Upper lobe of right lung (tissue), 1 donor: Measurements from ENCODE around the gene ARHGAP24. TPM values are rescaled to one million over a fixed set of nuclear protein-coding genes. Genes with fewer than 3 reads are reported as not detected.
A peak's percentile ranks its signal among the peaks of the same experiment; 100 is the strongest.

Experiments used
- ATAC-seq: fragments of 200-7000 bp; cut with Tn5 transposase; one replicate; pipeline ENCODE4 v1.9.1; 2020; ENCODE audit warnings: mild to moderate bottlenecking, moderate library complexity
- DNase-seq: peaks from one replicate; pipeline ENCODE4 v3.0.0-alpha.2; 2020
- H3K27ac ChIP-seq: fragments of 200-600 bp; one replicate; pipeline ENCODE4 v1.8.0; 2022
- H3K27me3 ChIP-seq: fragments of 200-600 bp; one replicate; pipeline ENCODE4 v1.8.0; 2022; ENCODE audit warnings: mild to moderate bottlenecking
- H3K36me3 ChIP-seq: fragments of 200-600 bp; one replicate; pipeline ENCODE4 v1.8.0; 2022
- H3K4me1 ChIP-seq: fragments of 200-600 bp; one replicate; pipeline ENCODE4 v1.8.0; 2022
- H3K4me3 ChIP-seq: fragments of 200-600 bp; one replicate; pipeline ENCODE4 v1.8.0; 2022; ENCODE audit warnings: mild to moderate bottlenecking
- H3K9me3 ChIP-seq: fragments of 200-600 bp; one replicate; pipeline ENCODE4 v1.8.0; 2022
- intact Hi-C: fragments of 100-400 bp; cut with DNase I; formaldehyde crosslinking; loops from one replicate; pipeline ENCODE4 v1.11.0; 2022
- total RNA-seq: library from RNA; stranded (reverse); fragmentation: NEBNext Ultra II Directional; extraction: Animal tissue kit (Norgen Biotek cat#: 25700); gene quantifications from one replicate; pipeline ENCODE4 v1.2.1, GENCODE V29; 2021
- TF ChIP-seq, protein P1 (sequence below): fragments of 200-600 bp; IDR thresholded peaks from one replicate; pipeline ENCODE4 v1.8.0; 2022; ENCODE audit warnings: antibody characterized with exemption
- donor health status: DM: no; HTN: yes; CAD: no; lungs with severe emphysema.

Gene ARHGAP24
- total RNA-seq, 1 donor from 2014 or later, result 29.8 TPM

DNA sequence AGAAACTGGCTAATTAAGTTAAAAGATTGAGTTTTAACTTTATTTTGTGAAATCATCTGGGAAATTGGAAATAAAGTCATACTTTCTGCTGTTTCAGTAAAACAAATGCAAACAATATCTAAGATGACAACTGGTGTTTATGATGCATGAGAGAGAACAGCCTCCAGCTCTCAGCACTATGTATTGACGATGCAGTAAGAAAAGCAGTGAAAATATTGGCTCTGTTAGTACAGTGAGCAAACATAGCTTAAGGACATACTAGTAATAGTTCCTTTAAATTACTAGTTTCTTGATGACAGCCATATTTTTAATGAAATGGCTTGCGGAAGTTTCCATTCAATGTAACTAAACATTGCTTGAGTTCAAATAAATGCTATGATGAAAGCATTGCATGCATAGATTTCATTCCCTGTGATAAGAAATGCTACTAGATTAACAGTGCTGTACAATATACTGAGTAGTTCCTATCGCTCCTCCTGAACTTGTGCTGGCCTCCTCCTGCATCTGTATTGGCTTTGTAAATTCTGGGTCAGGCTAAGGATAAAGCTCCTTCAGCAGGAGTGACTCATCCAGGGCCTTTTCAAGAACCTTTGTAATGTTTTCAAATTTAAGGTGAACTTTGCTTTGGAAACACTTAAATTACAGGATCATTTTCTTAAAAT, 11.6 kb downstream of the ARHGAP24 start:
- no peak overlapping the region for H3K4me3 ChIP-seq
- intact Hi-C loops, result no loop called here
- H3K27me3 ChIP-seq, result no peaks in the 10 kb centered on the region
- DNase-seq, result no peak
- no peaks in the 10 kb centered on the region for H3K36me3 ChIP-seq
- no peak overlapping the region for H3K27ac ChIP-seq
- TF ChIP-seq, protein P1, sequence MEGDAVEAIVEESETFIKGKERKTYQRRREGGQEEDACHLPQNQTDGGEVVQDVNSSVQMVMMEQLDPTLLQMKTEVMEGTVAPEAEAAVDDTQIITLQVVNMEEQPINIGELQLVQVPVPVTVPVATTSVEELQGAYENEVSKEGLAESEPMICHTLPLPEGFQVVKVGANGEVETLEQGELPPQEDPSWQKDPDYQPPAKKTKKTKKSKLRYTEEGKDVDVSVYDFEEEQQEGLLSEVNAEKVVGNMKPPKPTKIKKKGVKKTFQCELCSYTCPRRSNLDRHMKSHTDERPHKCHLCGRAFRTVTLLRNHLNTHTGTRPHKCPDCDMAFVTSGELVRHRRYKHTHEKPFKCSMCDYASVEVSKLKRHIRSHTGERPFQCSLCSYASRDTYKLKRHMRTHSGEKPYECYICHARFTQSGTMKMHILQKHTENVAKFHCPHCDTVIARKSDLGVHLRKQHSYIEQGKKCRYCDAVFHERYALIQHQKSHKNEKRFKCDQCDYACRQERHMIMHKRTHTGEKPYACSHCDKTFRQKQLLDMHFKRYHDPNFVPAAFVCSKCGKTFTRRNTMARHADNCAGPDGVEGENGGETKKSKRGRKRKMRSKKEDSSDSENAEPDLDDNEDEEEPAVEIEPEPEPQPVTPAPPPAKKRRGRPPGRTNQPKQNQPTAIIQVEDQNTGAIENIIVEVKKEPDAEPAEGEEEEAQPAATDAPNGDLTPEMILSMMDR, result no peak
- no peaks in the 10 kb centered on the region for H3K4me1 ChIP-seq
- H3K9me3 ChIP-seq, result no peaks in the 10 kb centered on the region
- peak; percentile 67 for ATAC-seq

DNA sequence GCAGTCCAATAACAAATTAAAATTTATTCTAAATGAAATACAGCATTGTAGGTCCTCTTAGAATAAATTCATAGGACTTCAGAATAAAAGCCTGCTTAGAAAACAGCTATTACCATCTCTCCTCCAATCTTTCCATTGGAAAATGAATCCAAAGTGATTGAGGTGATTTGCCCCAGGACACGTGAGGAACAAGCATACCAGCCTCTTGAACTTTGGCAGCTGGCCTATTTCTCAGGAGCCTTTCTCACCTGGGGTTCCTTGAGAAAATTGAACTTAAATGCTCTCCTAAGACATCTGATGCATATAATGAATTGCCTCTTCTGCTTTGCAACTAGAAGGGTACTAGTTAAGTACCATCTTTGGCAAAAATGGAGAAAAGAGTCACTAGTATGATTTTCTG, 13.5 kb downstream of the ARHGAP24 start:
- Histone ChIP-seq H3K4me1 (no peaks in the 10 kb centered on the region), H3K27me3 (no peaks in the 10 kb centered on the region), H3K4me3 (no peak overlapping the region), H3K9me3 (no peaks in the 10 kb centered on the region), H3K36me3 (no peaks in the 10 kb centered on the region), H3K27ac (no peak overlapping the region)
- TF ChIP-seq, protein P1, result no peak
- ATAC-seq (no peak), DNase-seq (no peak)
- intact Hi-C loops, result no loop called here

DNA sequence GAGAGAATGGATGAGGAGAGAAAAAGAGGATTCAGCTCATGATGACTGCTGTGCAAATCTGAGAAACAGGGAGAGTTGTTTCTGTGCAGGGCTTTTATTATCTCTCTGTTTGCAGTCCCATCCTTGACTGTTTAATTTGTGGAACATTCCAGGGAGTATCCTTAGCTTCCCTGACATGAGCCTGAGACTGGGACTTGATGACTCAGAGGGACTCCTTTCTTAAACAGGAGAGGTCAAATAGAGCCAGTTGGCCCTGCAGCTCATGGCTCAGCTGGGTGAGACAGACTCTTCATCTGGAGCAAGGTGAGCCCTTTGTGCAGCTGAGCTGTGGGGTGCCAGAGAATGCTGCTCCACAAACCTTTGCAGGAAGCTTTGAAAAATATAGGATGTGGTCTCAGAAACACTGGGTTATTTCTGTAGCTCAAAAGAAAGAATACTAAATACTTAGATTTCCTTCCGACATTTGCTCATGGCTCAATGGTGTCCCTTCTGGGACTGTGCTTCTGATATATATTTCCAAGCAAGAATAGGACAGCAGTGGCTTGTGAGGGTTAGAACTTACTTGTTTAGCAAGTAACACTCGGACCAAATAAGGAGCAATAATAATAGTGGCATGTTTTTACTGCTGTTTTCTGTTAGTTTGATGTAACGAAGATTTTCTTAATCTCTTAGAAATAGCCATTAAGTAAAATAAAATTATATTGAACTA, 14.5 kb downstream of the ARHGAP24 start:
- H3K27ac ChIP-seq, result no peak overlapping the region
- intact Hi-C loops, result no loop called here
- DNase-seq, result no peak
- TF ChIP-seq, protein P1, result no peak
- H3K9me3 ChIP-seq, result no peaks in the 10 kb centered on the region
- no peaks in the 10 kb centered on the region for H3K36me3 ChIP-seq
- H3K4me3 ChIP-seq, result no peak overlapping the region
- H3K4me1 ChIP-seq, result no peaks in the 10 kb centered on the region
- ATAC-seq, result no peak
- no peaks in the 10 kb centered on the region for H3K27me3 ChIP-seq

DNA sequence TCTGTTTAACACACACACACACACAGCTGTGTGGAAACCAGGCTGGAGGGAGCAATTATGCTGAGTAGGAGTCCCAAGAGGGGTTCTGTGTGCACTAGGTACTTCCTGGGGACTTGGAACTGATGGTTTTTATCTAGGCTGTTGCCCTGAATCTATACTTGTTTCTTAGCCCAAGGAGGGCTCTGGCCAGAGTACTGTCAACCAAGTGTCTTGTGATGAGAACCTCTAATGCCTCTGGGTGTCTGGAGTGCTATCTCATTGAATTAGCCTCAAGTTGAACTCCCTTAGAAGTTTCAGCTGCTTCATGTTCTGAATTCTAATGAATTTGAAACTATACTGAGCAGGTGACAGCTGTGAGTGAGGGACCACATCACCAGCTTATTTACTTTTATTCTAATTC, 16.6 kb downstream of the ARHGAP24 start:
- no peaks in the 10 kb centered on the region for H3K27me3 ChIP-seq
- intact Hi-C loops, result no loop called here
- H3K4me1 ChIP-seq, result no peaks in the 10 kb centered on the region
- H3K36me3 ChIP-seq, result no peaks in the 10 kb centered on the region
- no peaks in the 10 kb centered on the region for H3K9me3 ChIP-seq
- no peak overlapping the region for H3K4me3 ChIP-seq
- DNase-seq (no peak), ATAC-seq (no peak)
- TF ChIP-seq, protein P1, result no peak
- H3K27ac ChIP-seq, result no peak overlapping the region

DNA sequence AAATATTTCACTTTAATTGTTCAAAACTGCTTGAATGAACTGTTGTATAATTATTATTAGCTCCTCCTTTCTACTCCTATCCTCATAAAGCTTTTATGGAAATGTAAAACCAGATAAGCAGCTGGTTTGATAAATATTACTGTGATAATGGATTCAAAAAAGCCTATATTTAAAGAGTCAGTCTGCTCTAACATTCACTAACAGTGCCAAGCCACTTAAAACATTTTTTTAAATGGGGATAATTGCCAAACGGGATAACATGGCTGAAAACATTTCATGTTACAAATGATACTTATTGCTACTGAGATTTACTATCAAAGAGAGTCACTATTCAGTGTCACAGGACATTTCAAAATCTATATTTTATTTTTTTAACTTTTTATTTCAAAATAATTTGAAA, 17.4 kb downstream of the ARHGAP24 start:
- ATAC-seq (no peak), DNase-seq (no peak)
- H3K27ac ChIP-seq, result no peak overlapping the region
- no peaks in the 10 kb centered on the region for H3K36me3 ChIP-seq
- no peaks in the 10 kb centered on the region for H3K9me3 ChIP-seq
- no peaks in the 10 kb centered on the region for H3K27me3 ChIP-seq
- TF ChIP-seq, protein P1, result no peak
- intact Hi-C loops, result no loop called here
- H3K4me3 ChIP-seq, result no peak overlapping the region
- peaks cover 5% of the 10 kb centered on the region for H3K4me1 ChIP-seq
